Measurements from ENCODE around the gene JAK2.

The JAK2 gene

DNA sequence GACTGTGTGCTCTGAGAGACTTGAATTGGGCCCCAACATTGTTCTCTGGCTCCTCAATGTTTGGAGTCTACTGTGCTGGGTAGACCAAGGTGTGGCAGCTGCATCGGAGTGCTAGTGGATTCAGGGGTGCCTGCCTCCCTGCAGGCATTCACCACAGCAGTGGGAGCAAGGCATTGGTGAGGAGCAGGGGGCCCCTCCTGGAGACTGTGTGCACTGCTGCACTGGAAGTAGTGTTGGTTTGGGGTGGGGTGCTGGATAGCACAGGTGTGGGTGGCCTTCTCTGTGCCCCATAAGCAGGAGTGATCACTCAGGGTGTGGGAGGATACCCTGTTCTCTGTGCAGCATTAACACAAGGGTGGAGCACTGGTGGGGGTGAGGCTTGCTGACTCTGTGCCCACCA, 161.2 kb downstream of the JAK2 start:
- TF ChIP-seq, protein P1, sequence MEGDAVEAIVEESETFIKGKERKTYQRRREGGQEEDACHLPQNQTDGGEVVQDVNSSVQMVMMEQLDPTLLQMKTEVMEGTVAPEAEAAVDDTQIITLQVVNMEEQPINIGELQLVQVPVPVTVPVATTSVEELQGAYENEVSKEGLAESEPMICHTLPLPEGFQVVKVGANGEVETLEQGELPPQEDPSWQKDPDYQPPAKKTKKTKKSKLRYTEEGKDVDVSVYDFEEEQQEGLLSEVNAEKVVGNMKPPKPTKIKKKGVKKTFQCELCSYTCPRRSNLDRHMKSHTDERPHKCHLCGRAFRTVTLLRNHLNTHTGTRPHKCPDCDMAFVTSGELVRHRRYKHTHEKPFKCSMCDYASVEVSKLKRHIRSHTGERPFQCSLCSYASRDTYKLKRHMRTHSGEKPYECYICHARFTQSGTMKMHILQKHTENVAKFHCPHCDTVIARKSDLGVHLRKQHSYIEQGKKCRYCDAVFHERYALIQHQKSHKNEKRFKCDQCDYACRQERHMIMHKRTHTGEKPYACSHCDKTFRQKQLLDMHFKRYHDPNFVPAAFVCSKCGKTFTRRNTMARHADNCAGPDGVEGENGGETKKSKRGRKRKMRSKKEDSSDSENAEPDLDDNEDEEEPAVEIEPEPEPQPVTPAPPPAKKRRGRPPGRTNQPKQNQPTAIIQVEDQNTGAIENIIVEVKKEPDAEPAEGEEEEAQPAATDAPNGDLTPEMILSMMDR (IDR thresholded peaks at IDR 0.05): no peak
- H3K27me3 ChIP-seq: no peaks in the 10 kb centered on the region
- H3K36me3 ChIP-seq: peaks cover 47 to 78% (median 75%) of the 10 kb centered on the region in 3 donors
- peaks cover 11 to 94% (median 37%) of the 10 kb centered on the region in 3 donors for H3K9me3 ChIP-seq
- intact Hi-C loops (cut with DNase I; ENCODE audit: low total_unique reads): no loop called here
- no peak overlapping the region for H3K27ac ChIP-seq
- H3K4me3 ChIP-seq: no peak overlapping the region
- DNase-seq: no peak
- H3K4me1 ChIP-seq: no peaks in the 10 kb centered on the region
